ENCODE measurements around the gene VPS37B.

VPS37B gene

GRCh38 chr12:122834104-122834920 lies 61.6 kb downstream of the VPS37B start:
- H3K4me2 ChIP-seq (ENCODE audit: low read length): peak overlapping the region; percentile 67
- H3K18ac ChIP-seq (ENCODE audit: low read length): no peak overlapping the region
- no CpG with 5 or more reads among the region's 21 CpGs for WGBS (ENCODE audit: extremely low coverage, insufficient coverage, insufficient read length)

GRCh38 chr12:122830517-122831214 lies 65.3 kb downstream of the VPS37B start:
- H2BK12ac ChIP-seq (ENCODE audit: low read length): no peak overlapping the region
- no peak overlapping the region for H4K8ac ChIP-seq (ENCODE audit: low read depth, low read length)
- H3K4me2 ChIP-seq (ENCODE audit: low read length): no peak overlapping the region
- peaks cover 0 to 5% of the 10 kb centered on the region in 2 experiments for H3K4me1 ChIP-seq (ENCODE audit: control insufficient read depth in 1 of 2, insufficient read depth in 2 of 2, low read length in 2 of 2)
- peaks cover 2% of the 10 kb centered on the region for H3K79me1 ChIP-seq (ENCODE audit: low read length)
- no peak overlapping the region for H3K27ac ChIP-seq (ENCODE audit: low read depth, low read length)
- no peak overlapping the region for H4K12ac ChIP-seq (ENCODE audit: low read depth, low read length)
- no peak overlapping the region for H3K9ac ChIP-seq (ENCODE audit: low read length)
- no peak overlapping the region for H3K14ac ChIP-seq (ENCODE audit: low read length)
- H3K4me3 ChIP-seq (ENCODE audit: low read depth, low read length): no peak overlapping the region
- H3K4ac ChIP-seq (ENCODE audit: low read depth, low read length): no peak overlapping the region
- H3K9me3 ChIP-seq (ENCODE audit: insufficient read depth, low read depth, low read length): no peaks in the 10 kb centered on the region
- H3K36me3 ChIP-seq (ENCODE audit: control insufficient read depth in 1 of 2, insufficient read depth in 2 of 2, low read length in 2 of 2): no peaks in the 10 kb centered on the region
- H3K23ac ChIP-seq (ENCODE audit: low read length): no peak overlapping the region
- no peaks in the 10 kb centered on the region for H3K27me3 ChIP-seq (ENCODE audit: insufficient read depth, low read length)
- H4K91ac ChIP-seq (ENCODE audit: low read depth, low read length): no peak overlapping the region
- H2AFZ ChIP-seq (ENCODE audit: insufficient read depth, low read length, poor library complexity): no peak overlapping the region
- H2BK5ac ChIP-seq (ENCODE audit: low read depth, low read length, poor library complexity): no peak overlapping the region
- no peak overlapping the region for H2AK5ac ChIP-seq (ENCODE audit: low read length)
- no peak overlapping the region for H2BK120ac ChIP-seq (ENCODE audit: insufficient read depth, low read length, poor library complexity)
- no peak overlapping the region for H3K18ac ChIP-seq (ENCODE audit: low read length)
- no CpG with 5 or more reads among the region's 7 CpGs for WGBS (ENCODE audit: extremely low coverage, insufficient coverage, insufficient read length)
- DNase-seq: peak; percentile 91
- H3K79me2 ChIP-seq (ENCODE audit: control insufficient read depth, insufficient read depth, low read length, poor library complexity): peaks cover 2% of the 10 kb centered on the region

More at GRCh38 chr12:122834104-122834920, 61.6 kb downstream of the VPS37B start:
- Histone ChIP-seq H2BK5ac (ENCODE audit: low read depth, low read length, poor library complexity) (no peak overlapping the region), H2AK5ac (ENCODE audit: low read length) (no peak overlapping the region), H4K91ac (ENCODE audit: low read depth, low read length) (no peak overlapping the region), H3K9ac (ENCODE audit: low read length) (no peak overlapping the region), H3K27me3 (ENCODE audit: insufficient read depth, low read length) (no peaks in the 10 kb centered on the region), H4K12ac (ENCODE audit: low read depth, low read length) (no peak overlapping the region), H3K36me3 (ENCODE audit: control insufficient read depth in 1 of 2, insufficient read depth in 2 of 2, low read length in 2 of 2) (no peaks in the 10 kb centered on the region), H3K79me1 (ENCODE audit: low read length) (peaks cover 5% of the 10 kb centered on the region), H3K27ac (ENCODE audit: low read depth, low read length) (no peak overlapping the region), H2BK12ac (ENCODE audit: low read length) (no peak overlapping the region), H2BK120ac (ENCODE audit: insufficient read depth, low read length, poor library complexity) (no peak overlapping the region), H3K4me1 (ENCODE audit: control insufficient read depth in 1 of 2, insufficient read depth in 2 of 2, low read length in 2 of 2) (peaks cover 4 to 8% of the 10 kb centered on the region in 2 experiments), H3K23ac (ENCODE audit: low read length) (no peak overlapping the region), H3K9me3 (ENCODE audit: insufficient read depth, low read depth, low read length) (no peaks in the 10 kb centered on the region), H2AFZ (ENCODE audit: insufficient read depth, low read length, poor library complexity) (peak overlapping the region; percentile 4), H3K4me3 (ENCODE audit: low read depth, low read length) (no peak overlapping the region), H3K79me2 (ENCODE audit: control insufficient read depth, insufficient read depth, low read length, poor library complexity) (peaks cover 2% of the 10 kb centered on the region), H3K4ac (ENCODE audit: low read depth, low read length) (no peak overlapping the region), H3K14ac (ENCODE audit: low read length) (no peak overlapping the region), H4K8ac (ENCODE audit: low read depth, low read length) (no peak overlapping the region)
- peak; percentile 85 to 90 for DNase-seq

GRCh38 chr12:122827258-122827657 lies 68.7 kb downstream of the VPS37B start:
- no peak overlapping the region for H2AFZ ChIP-seq (ENCODE audit: insufficient read depth, low read length, poor library complexity)
- no peak for DNase-seq
- no peak overlapping the region for H3K14ac ChIP-seq (ENCODE audit: low read length)
- no peak overlapping the region for H2BK120ac ChIP-seq (ENCODE audit: insufficient read depth, low read length, poor library complexity)
- no peak overlapping the region for H3K9ac ChIP-seq (ENCODE audit: low read length)
- H3K27ac ChIP-seq (ENCODE audit: low read depth, low read length): no peak overlapping the region
- H4K8ac ChIP-seq (ENCODE audit: low read depth, low read length): no peak overlapping the region
- H3K9me3 ChIP-seq (ENCODE audit: insufficient read depth, low read depth, low read length): no peaks in the 10 kb centered on the region
- no peak overlapping the region for H3K18ac ChIP-seq (ENCODE audit: low read length)
- no peaks in the 10 kb centered on the region for H3K79me2 ChIP-seq (ENCODE audit: control insufficient read depth, insufficient read depth, low read length, poor library complexity)
- H2AK5ac ChIP-seq (ENCODE audit: low read length): no peak overlapping the region
- H4K12ac ChIP-seq (ENCODE audit: low read depth, low read length): no peak overlapping the region
- H2BK5ac ChIP-seq (ENCODE audit: low read depth, low read length, poor library complexity): no peak overlapping the region
- H3K27me3 ChIP-seq (ENCODE audit: insufficient read depth, low read length): no peaks in the 10 kb centered on the region
- H3K4me2 ChIP-seq (ENCODE audit: low read length): no peak overlapping the region
- H3K36me3 ChIP-seq (ENCODE audit: control insufficient read depth in 1 of 2, insufficient read depth in 2 of 2, low read length in 2 of 2): no peaks in the 10 kb centered on the region
- H3K23ac ChIP-seq (ENCODE audit: low read length): no peak overlapping the region
- WGBS (ENCODE audit: extremely low coverage, insufficient coverage, insufficient read length): no CpG with 5 or more reads among the region's 5 CpGs
- no peak overlapping the region for H4K91ac ChIP-seq (ENCODE audit: low read depth, low read length)
- no peak overlapping the region for H3K4me3 ChIP-seq (ENCODE audit: low read depth, low read length)
- no peak overlapping the region for H2BK12ac ChIP-seq (ENCODE audit: low read length)
- no peak overlapping the region for H3K4ac ChIP-seq (ENCODE audit: low read depth, low read length)
- no peaks in the 10 kb centered on the region for H3K79me1 ChIP-seq (ENCODE audit: low read length)
- no peaks in the 10 kb centered on the region for H3K4me1 ChIP-seq (ENCODE audit: control insufficient read depth in 1 of 2, insufficient read depth in 2 of 2, low read length in 2 of 2)

DNA sequence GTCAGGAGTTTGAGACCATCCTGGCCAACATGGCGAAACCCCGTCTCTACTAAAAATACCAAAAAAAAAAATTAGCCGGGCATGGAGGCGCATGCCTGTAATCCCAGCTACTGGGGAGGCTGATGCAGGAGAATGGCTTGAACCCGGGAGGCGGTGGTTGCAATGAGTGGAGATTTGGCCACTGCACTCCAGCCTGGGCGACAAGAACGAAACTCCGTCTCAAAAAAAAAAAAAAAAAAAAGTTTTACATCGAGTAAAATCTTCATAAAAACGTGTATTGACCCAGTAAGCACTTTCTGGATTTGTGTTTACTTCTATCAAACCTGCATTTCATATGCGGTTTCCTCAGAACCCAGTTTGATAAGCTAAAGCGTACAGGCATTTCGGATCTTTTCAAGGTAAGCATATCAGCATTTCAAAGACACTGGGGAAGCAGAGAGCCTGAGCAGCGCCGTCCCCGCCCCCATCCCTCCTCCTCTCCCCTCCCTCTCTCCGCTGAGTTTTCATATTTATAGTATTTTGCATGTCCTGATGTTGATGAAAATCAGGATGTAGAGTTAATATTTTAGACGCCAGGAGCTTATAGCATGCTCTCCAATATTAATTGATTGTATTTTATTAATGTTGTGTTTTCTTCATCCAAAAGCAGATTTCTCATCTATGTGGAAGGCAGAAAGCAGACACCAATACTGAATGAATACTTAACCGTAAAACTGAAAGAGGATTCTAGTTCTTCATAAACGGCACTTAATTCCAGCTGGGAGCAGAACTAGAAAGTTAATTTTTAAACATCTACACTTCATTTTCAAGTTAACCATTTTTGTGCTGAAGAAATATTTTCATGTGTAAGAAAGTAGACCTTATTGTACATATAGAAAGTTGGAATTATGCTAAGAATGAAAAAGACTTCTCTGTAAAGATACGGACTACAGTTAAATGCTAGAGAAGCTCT lies 69.9 kb downstream of the VPS37B start:
- H2BK120ac ChIP-seq (ENCODE audit: insufficient read depth, low read length, poor library complexity): no peak overlapping the region
- H3K36me3 ChIP-seq (ENCODE audit: control insufficient read depth in 1 of 2, insufficient read depth in 2 of 2, low read length in 2 of 2): no peaks in the 10 kb centered on the region
- no peaks in the 10 kb centered on the region for H3K4me1 ChIP-seq (ENCODE audit: control insufficient read depth in 1 of 2, insufficient read depth in 2 of 2, low read length in 2 of 2)
- H3K79me2 ChIP-seq (ENCODE audit: control insufficient read depth, insufficient read depth, low read length, poor library complexity): no peaks in the 10 kb centered on the region
- H2BK5ac ChIP-seq (ENCODE audit: low read depth, low read length, poor library complexity): no peak overlapping the region
- H2AFZ ChIP-seq (ENCODE audit: insufficient read depth, low read length, poor library complexity): no peak overlapping the region
- H3K4ac ChIP-seq (ENCODE audit: low read depth, low read length): no peak overlapping the region
- DNase-seq: peak in 1 of 2 donors; percentile 45
- no peaks in the 10 kb centered on the region for H3K9me3 ChIP-seq (ENCODE audit: insufficient read depth, low read depth, low read length)
- no peak overlapping the region for H3K14ac ChIP-seq (ENCODE audit: low read length)
- H4K12ac ChIP-seq (ENCODE audit: low read depth, low read length): no peak overlapping the region
- H3K4me2 ChIP-seq (ENCODE audit: low read length): peak overlapping the region; percentile 45
- H4K8ac ChIP-seq (ENCODE audit: low read depth, low read length): no peak overlapping the region
- H3K4me3 ChIP-seq (ENCODE audit: low read depth, low read length): no peak overlapping the region
- H3K9ac ChIP-seq (ENCODE audit: low read length): no peak overlapping the region
- no peak overlapping the region for H3K23ac ChIP-seq (ENCODE audit: low read length)
- H3K18ac ChIP-seq (ENCODE audit: low read length): no peak overlapping the region
- H2AK5ac ChIP-seq (ENCODE audit: low read length): no peak overlapping the region
- no CpG with 5 or more reads among the region's 22 CpGs for WGBS (ENCODE audit: extremely low coverage, insufficient coverage, insufficient read length)
- no peak overlapping the region for H2BK12ac ChIP-seq (ENCODE audit: low read length)
- H3K27ac ChIP-seq (ENCODE audit: low read depth, low read length): no peak overlapping the region
- H3K79me1 ChIP-seq (ENCODE audit: low read length): no peaks in the 10 kb centered on the region
- no peak overlapping the region for H4K91ac ChIP-seq (ENCODE audit: low read depth, low read length)
- H3K27me3 ChIP-seq (ENCODE audit: insufficient read depth, low read length): no peaks in the 10 kb centered on the region
